Ishikawa (cell line): Measurements from ENCODE around the gene SLCO3A1.

ENCODE experiments used
- CEBPB ChIP-seq: IDR thresholded peaks from 2 replicates; pipeline ENCODE4 v1.6.1; 2012
- CREB1 ChIP-seq: IDR thresholded peaks from 2 replicates; pipeline ENCODE4 v1.6.1; 2012; ENCODE audit warnings: low read depth
- EGR1 ChIP-seq: IDR thresholded peaks from 2 replicates; pipeline ENCODE4 v1.6.1; 2012
- EP300 ChIP-seq: IDR thresholded peaks from 2 replicates; pipeline ENCODE4 v1.6.1; 2012; ENCODE audit warnings: borderline replicate concordance
- FOXM1 ChIP-seq: IDR thresholded peaks from 2 replicates; pipeline ENCODE4 v1.6.1; 2012; ENCODE audit warnings: low read depth, borderline replicate concordance
- NFIC ChIP-seq: IDR thresholded peaks from 2 replicates; pipeline ENCODE4 v1.6.1; 2012
- RAD21 ChIP-seq: IDR thresholded peaks from 2 replicates; pipeline ENCODE4 v1.6.1; 2012; ENCODE audit warnings: low read depth
- REST ChIP-seq: IDR thresholded peaks from 2 replicates; pipeline ENCODE4 v1.6.1; 2012; ENCODE audit warnings: low read depth, mild to moderate bottlenecking
- TAF1 ChIP-seq: IDR thresholded peaks from 2 replicates; pipeline ENCODE4 v1.6.1; 2012; ENCODE audit warnings: low read depth, mild to moderate bottlenecking
- TCF12 ChIP-seq: IDR thresholded peaks from 2 replicates; pipeline ENCODE4 v1.6.1; 2012; ENCODE audit warnings: low read depth
- TEAD4 ChIP-seq: IDR thresholded peaks from 2 replicates; pipeline ENCODE4 v1.6.1; 2012
- YY1 ChIP-seq: IDR thresholded peaks from 2 replicates; pipeline ENCODE4 v1.6.1; 2012; ENCODE audit warnings: low read depth
- ZBTB7A ChIP-seq: IDR thresholded peaks from 2 replicates; pipeline ENCODE4 v1.6.1; 2012; ENCODE audit warnings: low read depth
- TF ChIP-seq, protein P1 (sequence below): IDR thresholded peaks from 2 replicates; pipeline ENCODE4 v1.6.1; 2012
- TF ChIP-seq, protein P2 (sequence below): IDR thresholded peaks from 2 replicates; pipeline ENCODE4 v1.6.1; 2012

SLCO3A1 gene

DNA sequence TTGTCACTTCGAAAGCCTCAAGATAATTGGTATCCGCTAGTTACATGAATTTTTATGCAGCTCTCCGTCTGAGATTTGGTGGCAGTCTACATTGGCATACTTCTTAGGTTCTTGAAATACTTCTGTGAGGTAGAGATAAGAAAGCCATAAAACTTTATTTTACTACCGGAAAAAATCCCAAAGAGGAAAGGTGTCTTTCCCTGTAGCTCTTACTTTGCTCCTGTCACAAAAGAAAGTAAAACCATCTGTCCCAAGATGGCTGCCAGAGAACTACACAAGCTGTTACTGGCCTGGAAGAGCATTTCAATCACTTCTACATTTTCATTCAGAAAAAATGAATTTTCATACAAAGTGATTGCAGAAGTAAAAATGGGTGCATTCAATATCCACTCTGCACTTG is 325.4 kb downstream of the SLCO3A1 start:
- TF ChIP-seq TEAD4: no peak
- no peak for TF ChIP-seq ZBTB7A
- no peak for TF ChIP-seq FOXM1
- TF ChIP-seq EGR1: no peak

DNA sequence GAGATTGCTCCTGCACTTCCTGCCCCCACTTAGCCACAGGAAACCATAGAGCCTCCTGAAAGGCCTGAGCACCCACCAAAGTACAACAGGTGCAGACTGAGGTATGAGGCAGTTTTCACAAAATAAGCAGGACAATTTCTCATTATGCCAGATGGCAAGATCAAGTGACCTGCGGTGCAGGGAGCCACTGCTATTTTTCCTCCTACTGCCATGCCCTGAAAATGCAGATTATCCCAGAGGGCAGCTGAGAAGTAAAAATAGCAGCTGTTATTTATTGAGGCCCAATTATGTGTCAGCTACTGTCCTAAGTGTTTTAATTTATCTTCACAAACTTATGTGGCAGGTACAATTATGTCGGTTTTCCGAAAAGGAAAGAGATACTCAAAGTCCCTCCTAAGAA is 330.6 kb downstream of the SLCO3A1 start:
- TF ChIP-seq FOXM1: no peak
- no peak for TF ChIP-seq YY1
- no peak for TF ChIP-seq CREB1
- no peak for TF ChIP-seq NFIC
- TF ChIP-seq, protein P1, sequence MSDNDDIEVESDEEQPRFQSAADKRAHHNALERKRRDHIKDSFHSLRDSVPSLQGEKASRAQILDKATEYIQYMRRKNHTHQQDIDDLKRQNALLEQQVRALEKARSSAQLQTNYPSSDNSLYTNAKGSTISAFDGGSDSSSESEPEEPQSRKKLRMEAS: no peak
- TF ChIP-seq EGR1: no peak
- no peak for TF ChIP-seq REST
- no peak for TF ChIP-seq TEAD4
- TF ChIP-seq RAD21: no peak
- TF ChIP-seq TAF1: no peak
- TF ChIP-seq ZBTB7A: no peak
- no peak for TF ChIP-seq EP300
- no peak for TF ChIP-seq CEBPB
- TF ChIP-seq TCF12: no peak
- TF ChIP-seq, protein P2, sequence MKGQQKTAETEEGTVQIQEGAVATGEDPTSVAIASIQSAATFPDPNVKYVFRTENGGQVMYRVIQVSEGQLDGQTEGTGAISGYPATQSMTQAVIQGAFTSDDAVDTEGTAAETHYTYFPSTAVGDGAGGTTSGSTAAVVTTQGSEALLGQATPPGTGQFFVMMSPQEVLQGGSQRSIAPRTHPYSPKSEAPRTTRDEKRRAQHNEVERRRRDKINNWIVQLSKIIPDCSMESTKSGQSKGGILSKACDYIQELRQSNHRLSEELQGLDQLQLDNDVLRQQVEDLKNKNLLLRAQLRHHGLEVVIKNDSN: no peak

GRCh38 chr15:92184679-92185230 is 331.2 kb downstream of the SLCO3A1 start:
- TF ChIP-seq CEBPB (no peak), TCF12 (no peak), ZBTB7A (no peak), YY1 (no peak), TAF1 (no peak)
- TF ChIP-seq, protein P2: no peak
- TF ChIP-seq, protein P1: no peak

GRCh38 chr15:92187975-92188374 is 334.5 kb downstream of the SLCO3A1 start:
- TF ChIP-seq, protein P2: no peak
- TF ChIP-seq RAD21 (no peak), EP300 (no peak), TEAD4 (no peak)

DNA sequence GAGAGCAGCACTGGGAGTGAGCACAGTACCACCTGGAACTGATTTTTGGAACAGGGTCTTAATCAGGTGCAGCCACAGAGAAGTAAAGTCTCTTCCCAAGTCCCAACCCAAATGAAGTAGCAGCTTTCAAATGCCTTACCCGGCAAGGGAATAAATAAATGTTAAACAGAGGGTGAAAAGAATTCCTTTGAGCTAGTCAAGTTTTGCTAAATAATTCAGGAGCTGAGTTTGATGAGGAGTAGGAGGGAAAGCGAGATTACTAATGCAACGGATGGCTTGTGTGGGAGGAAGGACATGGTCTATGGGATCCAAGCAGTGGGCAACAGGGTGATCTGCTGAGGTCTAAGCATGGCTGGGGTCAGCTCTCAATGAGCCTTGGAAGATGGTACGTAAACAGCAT is 335.7 kb downstream of the SLCO3A1 start:
- TF ChIP-seq REST (no peak), EP300 (no peak), NFIC (no peak)

DNA sequence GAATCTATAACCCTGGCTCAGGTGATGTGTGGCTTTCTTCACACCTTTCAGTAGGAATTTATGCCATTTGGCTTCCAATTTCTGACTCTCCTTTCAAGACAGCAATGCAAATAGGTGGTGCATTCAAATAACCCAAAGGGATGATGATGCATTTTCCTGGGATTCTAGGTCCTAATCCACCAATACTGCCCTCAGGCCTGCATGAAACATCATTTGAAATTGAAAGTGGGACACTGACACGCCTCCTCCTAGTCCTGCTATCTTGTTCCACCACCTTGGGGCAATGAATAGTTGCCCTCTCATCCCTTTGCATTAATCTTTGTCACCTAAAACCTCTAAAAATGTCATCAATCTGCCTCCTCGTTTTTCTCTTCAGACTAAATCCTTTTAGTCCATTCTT is 341.7 kb downstream of the SLCO3A1 start:
- no peak for TF ChIP-seq REST
- no peak for TF ChIP-seq YY1
- TF ChIP-seq FOXM1: no peak
- TF ChIP-seq TAF1: no peak
- no peak for TF ChIP-seq CREB1
- no peak for TF ChIP-seq EGR1
- TF ChIP-seq TEAD4: no peak
- TF ChIP-seq, protein P1: no peak
- no peak for TF ChIP-seq RAD21
- TF ChIP-seq ZBTB7A: no peak
- no peak for TF ChIP-seq TCF12
- TF ChIP-seq, protein P2: no peak
- TF ChIP-seq EP300: no peak
- TF ChIP-seq NFIC: no peak
- TF ChIP-seq CEBPB: no peak
